Skin of body (tissue), 2 donors: Measurements from ENCODE around the gene CFAP97D1. TPM values are rescaled to one million over a fixed set of nuclear protein-coding genes. Genes with fewer than 3 reads are reported as not detected.

ENCODE experiments used
- DNase-seq: peaks from one replicate; lab custom pipeline; 2025; lab: John Stamatoyannopoulos, UW
- total RNA-seq: library from RNA; depleted of rRNA; stranded (reverse); fragments of >200 nt; gene quantifications from one replicate; pipeline ENCODE4 v1.2.3, GENCODE V29; 2014

Gene CFAP97D1
- not detected for total RNA-seq

DNA sequence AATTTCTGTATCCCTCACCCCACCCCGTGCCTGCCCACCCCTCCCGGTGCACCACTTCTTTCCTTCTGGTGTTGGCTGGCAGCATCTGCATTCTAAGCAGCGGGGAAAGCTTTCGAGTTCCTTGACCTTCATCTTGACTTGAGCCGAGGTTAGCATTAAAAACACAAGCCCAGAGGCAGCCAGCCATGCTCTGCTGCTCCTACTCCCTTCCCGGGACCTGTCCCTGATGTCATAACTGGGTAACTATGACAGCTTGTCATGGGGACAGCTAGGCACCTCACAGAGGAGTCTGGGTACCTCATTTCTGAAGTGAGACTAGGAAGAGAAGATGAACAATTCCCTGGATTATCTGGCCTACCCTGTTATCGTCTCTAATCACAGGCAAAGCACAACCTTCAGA, at the start of gene CFAP97D1:
TSS of gene CFAP97D1 (plus strand) at position 301 of the 400 bp plus-strand sequence. CDS start at position 329, 28 bp downstream.
- DNase-seq, result peak; percentile 25

DNA sequence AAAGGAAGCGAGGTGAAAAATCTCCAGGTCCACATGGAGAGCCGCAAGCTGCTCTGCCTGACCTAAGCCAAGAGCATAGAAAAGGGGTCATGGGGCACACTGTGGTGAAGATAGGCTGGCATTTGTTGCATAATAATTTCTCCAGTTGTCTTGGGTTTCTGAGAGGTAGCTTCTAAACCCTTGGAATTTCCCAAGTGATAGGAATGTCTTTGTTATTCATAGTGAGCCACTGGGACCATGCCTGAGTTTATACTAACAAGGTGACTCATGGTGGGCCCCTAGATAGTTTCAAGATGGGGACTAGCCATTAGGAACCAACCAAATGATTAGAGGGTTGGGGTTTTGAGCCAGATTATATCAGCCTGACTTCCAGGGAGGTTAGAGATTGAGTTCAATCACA, 47.3 kb upstream of the CFAP97D1 start:
- DNase-seq, result no peak

DNA sequence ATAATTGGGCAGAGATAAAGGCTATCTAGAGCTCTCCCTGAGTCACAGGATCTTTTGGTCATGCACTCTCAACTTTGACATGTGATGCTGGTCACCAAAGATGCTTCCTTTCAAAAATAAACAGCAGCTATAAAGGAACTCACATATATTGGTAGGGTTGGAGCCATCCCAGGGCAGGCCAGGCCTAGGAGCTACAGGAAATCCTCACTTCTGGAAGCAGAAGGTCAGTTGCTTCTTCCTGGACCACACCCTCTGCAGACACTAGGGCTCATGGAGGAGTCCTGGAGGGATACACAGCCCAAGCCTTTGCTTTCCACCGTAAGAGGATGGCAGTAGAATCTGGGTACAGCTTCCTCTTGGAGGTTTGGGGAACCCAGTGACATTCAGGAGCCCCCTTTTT, 46.3 kb upstream of the CFAP97D1 start:
- no peak for DNase-seq

DNA sequence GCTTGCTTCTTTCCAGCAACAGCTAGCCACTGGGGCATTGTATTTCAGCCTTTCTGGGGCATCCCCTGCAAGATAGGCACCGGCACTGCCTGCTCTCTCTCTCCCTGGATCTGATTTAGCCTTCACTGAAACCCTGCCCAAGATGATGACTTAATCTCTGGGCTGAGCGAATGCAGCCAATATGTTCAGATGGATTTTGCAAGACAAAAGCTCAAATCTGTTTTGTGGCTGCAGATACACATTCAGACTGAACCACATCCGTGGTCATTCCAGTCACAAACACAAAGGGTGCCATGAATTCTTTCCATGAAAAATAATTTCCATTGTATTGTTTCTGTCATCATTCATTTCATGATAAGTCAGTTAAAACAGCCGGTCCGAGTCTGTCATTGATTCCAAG, 45.9 kb upstream of the CFAP97D1 start:
- peak; percentile 88 for DNase-seq

DNA sequence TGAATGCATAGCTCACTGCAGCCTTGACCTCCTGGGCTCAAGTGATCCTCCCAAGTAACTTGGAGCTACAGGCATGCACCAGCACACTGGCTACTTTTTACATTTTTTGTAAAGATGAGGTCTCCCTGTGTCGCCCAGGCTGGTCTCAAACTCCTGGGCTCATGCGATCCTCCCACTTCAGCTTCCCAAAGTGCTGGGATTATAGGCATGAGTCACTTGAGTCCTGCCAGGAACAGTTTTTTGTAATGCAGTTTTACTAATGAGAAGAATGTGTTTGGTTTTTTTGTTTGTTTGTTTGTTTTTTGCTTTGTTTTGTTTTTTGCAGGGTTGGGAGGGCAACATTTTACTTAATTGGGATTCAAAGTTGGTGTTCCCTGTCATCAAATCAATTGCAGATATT, 43.8 kb upstream of the CFAP97D1 start:
- no peak for DNase-seq

DNA sequence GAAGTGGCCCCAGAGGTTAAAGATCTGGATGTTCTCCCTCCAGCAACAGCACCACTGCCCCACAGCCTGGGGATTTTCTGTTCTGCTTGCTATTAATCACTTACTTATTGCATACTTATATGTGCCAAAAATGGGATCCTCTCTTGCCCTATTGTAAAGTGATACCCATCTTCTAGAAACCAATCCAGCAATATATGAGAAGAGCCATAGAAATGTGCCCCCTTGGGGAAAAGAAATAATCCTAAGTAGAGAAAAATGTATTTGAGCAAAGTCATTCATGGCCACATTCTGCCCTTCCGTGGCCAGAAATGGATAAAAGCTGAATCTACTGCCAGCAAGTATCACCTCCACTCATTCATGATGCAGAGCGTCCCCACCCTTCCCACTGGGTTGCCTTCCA, 42.5 kb upstream of the CFAP97D1 start:
- DNase-seq, result no peak

DNA sequence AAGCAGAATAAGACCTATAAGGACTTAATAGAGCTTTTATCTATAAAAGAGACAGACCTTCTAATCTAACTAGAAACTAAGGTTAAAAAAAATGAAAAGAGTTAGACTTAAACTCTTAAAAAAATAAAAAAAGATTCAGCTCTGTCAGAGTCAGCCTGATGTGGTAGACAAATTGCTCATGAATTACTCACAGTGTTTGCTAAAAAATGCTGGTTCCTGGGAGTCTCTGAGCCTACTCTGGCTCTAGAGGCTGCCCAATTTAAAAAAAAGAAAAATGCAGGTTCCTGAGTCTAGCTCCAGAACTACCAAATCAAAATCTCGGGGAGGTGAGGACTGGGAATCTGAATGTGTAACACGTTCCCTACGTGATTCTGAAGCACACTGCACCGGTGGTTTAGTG, 39.7 kb upstream of the CFAP97D1 start:
- no peak for DNase-seq

DNA sequence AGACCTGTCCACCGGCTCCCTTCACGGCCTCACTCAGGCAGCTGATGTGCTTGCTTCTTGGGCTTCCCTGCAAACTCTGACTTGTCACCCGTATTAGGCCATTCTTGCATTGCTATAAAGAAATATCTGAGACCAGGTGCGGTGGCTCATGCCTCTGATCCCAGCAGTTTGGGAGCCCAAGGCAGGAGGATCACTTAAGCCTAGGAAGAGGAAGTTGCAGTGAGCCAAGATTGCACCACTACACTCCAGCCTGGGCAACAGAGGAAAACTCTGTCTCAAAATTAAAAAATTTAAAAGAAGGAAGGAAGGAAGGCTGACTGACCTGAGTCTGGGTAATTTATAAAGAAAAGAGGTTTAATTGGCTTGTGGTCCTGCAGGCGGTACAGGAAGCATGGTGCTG, 38.6 kb upstream of the CFAP97D1 start:
- DNase-seq, result no peak

DNA sequence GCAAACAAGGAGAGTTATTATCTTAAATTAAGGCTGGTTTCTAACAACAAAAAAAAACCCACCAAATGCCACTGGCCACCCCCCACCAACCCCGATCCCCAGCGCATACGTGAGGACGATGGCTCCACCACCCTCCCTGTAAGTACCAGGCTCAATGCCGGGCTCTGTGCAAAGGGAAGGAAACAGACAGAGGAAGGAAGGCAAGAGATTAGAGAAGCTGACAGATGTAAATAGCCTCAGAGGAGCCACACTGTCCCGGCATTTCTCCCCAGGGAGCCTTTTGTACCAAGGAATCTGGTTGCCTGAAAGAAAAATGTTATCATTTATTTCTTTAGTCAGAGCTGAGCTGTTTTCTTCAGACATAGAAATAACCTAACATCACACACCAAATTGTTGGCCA, 34.7 kb upstream of the CFAP97D1 start:
- DNase-seq, result no peak

DNA sequence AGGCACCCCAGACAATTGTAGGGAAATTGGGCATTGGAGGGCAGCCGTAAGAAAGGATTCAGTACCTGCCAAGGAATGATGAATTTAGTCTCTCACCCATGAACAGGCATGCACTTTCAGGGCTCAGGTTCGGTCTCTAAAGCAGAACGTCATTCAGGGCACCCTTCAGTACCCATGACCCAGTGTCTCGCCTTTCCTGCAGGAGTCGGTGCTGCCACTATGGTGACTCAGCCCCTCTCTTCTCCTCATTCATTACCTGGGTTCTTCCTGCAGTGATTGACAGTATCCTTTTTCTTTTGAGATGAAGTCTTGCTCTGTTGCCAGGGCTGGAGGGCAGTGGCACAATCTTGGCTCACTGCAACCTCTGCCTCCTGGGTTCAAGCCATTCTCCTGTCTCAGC, 30.1 kb upstream of the CFAP97D1 start:
- no peak for DNase-seq

DNA sequence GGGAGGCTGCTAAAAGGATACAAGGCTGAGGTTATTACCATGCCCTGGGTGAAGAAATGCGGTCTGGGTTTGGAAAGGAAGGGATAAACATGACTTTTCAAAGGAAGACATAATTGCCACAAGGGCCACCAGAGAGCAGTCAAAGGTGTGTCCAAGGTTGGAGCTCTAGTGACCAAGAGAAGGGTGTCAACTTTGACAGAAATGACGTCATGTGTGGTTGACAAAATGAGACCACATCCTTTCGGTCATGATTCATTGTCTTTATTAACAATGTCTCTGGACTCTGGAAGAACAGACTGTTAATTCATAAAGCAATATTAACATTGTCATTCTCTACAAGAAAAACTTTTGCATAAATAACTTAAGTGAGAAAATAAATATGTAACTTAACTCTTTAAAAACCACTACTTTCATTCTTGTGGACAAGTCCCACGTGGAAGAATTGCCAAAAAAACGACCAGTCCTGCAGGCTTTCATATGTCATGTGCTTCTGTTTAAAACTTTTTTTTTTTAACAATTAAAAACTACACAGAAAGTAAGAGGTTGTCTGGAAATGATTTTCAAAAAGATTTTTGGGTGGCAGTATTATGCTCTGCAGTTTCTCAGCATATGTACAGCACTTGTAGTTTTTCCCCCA, 26.6 kb upstream of the CFAP97D1 start:
- DNase-seq, result peak; percentile 67

DNA sequence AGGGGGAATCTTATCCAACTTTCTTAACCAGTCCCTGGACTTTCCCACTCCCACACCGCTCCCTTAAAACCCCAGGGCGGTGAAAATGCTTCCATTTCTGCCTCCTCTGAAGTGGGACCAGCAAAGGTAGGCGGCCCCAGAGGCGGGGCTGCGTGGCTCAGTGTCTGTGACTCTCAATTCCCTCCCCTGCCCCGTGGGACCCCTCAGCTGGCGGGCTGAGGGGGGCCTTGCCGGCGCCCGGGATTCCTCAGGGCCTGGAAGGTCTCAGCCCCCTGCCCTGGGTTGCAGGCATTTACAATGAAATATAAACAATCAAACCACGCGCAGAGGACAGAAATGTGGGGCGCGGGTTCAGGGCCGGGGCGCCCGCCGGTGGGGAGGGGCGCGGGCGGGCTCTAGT, 25.3 kb upstream of the CFAP97D1 start:
- DNase-seq, result no peak

DNA sequence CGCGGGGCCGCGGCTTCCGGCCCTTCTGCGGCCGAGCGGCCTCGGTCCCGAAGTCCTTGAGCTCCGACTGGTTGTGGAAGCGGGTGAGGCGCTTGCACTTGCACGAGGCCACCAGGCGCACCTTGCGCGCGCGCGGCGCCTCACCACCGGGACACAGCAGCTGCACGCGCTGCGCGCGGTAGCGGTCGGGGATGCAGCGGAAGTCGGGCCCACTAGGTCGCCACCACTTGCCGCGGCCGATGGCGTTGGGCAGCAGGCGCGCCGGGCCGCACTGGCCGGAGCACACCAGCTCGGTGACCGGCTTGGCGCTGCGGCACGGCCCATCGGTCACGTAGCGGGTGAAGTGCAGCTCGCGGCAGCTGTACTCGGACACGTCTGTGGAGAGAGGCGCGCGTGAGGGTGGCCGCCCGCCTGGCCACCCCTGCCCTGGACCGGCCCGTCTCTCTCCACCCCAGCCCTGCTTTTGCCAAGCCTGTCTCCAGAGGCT, 24.8 kb upstream of the CFAP97D1 start:
- no peak for DNase-seq

DNA sequence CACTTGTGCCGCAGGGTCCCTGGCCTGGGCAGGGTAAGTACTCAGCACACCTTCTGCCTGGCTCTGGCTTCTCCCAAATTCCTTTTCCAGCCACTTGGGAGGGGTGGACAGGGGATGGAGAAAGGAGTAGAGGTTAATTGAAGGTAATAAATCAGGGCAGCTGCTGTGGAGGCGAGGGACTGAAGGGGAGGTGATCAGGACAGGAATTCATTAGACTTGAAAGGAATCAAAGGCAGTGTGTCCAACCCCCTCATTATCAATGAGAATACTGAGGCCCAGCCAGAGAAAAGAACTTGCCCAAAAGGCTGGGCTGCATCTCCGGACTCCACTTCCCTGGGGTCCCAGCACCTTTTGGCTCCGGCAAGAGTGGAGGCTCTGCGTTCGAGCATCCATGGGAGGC, 24.0 kb upstream of the CFAP97D1 start:
- no peak for DNase-seq

DNA sequence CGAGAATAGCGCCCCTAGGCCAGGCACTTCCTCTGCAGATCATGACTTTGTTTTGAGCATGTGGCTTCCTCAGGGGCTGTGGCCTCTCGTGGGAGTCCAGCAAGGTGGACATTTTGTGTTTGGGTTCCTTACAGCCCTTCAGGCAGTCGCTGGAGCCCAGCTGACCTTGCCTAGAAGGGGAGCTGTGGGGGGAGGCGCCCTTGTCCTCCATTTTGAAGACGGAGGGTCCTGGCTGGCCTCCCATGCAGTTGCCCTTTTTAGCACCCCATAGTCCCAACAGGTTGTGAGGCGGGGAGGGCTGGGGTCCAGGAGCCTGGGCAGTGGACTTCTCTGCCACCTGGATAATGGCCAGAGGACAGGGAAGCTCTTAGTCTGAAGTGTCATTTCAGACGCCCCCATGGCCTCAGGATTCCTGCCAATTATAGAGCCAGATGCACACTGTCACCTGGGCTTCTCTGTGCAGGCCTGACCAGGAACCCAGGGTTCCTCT, 23.0 kb upstream of the CFAP97D1 start:
- DNase-seq, result no peak

DNA sequence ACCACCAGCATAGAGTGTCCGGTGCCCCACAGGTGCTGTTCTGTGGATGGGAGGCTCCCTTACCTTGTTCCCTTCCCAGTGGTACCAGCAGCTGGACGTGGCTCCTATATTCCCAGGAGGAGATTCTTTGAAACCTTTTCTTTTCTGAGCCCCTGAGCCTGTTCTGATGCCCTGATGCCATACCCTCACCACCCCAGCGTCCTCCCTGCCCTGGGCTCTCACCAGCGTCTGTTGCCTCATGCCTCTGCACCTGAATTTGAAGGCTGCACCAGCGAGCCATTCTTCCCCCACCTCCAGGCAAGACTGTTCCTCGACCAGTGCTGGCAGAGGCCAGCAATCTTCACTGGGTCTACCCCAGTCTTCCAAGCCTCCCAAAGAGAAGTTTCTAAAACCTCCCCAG, 22.1 kb upstream of the CFAP97D1 start:
- no peak for DNase-seq

DNA sequence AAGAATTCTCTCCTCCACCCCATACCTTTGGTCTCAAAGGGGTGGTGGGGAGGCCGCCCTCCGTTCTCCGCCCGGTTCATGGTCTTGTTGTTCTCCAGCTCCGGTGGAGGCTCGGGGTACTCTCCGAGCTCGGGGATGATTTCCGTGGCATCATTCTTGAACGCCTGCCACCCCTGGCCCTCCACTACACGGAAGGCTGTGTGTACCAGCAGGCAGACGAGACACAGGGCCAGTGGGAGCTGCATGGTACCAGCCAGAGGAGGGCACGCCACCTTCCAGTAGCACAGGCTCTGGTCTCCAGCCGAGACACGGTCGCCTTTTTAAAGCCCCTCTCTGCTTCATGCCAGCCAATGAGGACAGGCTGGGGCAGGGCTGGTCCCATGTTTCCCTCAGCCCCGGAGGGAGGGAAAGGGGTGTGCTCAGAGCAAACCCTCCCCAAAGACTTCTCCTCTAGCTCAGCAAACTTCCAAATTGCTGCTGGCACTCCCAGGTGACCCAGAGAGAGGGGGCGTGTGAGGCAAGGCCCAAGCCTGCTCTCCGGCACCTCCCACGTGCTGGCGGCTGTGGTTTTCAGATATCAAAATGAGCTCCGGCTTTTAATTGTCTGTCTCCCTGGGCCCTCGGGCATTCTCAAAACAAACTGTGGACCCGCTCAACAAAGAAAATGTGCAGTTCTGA, 21.6 kb upstream of the CFAP97D1 start, which contains the start of gene SOST:
TSS of gene SOST (minus strand) at position 295 of the 678 bp plus-strand sequence. CDS start at position 245, 50 bp downstream.
- DNase-seq, result no peak

DNA sequence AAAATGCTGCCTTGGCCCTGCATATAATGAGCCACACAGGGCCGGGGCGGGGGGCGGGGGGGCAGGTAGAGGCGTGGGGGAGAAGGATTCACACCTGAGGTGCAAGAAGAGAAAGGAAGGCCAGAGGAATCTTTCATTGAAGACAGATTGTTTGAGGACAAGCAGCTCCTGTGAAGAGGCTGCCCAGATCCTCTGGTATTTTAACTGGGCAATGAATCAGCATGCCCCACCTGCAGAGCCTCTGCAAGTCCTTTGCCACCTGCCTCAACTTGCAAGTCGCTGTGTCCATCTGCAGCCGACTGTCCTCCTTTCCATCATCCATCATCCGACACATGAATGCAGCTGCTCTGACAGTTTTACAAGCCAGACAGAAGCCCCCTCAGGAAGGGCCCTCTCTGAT, 20.4 kb upstream of the CFAP97D1 start:
- no peak for DNase-seq

DNA sequence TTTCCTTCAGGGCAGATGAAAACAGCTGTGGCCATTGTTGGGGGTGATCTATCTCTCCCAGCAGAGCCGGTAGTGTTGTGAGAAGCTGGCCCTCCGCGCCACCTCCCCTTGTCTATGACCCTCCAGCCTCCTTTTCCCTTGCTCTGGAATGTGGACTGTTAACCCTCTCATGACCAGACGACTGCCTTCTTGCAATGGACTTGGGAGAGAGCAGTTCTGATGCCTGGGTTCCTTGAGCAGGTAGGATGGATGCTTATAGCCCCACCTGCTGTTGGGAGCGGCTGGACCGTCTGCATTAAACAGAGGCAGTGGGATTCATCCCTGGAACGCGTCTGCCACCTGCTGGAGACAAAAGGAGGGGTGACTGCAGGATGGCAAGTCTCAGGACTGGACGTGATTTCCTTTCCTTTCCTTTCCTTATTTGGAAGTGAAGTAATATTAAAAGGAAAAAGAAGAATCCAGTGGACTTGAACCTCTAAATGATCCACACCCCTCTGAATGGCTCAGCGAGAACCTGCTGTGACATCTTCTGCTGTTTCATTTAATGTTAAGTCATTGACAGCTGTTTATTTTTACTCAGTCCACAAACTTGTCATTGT, 19.9 kb upstream of the CFAP97D1 start:
- peak; percentile 83 for DNase-seq

DNA sequence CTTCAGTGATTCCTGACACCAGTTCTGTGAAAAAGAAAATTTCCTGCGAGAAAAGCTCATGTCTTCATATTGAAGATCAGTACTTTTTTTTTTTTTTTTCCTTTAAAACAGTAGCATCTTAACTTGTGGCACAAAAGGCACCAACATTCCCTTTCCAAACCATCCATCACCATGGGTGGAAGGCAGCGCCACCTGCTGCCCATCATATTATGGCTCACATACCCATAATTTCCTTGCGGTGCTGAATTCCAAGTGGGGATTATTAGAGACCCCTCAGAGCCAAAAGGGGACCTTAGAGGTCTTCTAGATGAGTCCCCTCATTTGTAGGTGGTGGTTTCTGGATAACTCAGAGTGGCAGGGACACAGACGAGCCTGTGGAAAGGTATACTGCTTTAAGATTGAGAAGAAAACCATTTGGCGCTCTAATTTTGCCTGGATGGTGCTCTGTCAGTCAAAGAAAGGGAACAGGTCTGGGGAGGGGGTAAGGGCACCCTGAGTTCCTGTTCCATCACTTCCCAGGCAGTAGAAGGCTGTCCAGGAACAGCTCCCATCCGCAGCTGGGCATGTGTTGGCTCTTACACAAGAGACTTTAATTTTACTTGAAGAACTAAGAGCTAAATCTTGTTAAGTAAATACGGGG, 13.7 kb upstream of the CFAP97D1 start:
- DNase-seq, result no peak

DNA sequence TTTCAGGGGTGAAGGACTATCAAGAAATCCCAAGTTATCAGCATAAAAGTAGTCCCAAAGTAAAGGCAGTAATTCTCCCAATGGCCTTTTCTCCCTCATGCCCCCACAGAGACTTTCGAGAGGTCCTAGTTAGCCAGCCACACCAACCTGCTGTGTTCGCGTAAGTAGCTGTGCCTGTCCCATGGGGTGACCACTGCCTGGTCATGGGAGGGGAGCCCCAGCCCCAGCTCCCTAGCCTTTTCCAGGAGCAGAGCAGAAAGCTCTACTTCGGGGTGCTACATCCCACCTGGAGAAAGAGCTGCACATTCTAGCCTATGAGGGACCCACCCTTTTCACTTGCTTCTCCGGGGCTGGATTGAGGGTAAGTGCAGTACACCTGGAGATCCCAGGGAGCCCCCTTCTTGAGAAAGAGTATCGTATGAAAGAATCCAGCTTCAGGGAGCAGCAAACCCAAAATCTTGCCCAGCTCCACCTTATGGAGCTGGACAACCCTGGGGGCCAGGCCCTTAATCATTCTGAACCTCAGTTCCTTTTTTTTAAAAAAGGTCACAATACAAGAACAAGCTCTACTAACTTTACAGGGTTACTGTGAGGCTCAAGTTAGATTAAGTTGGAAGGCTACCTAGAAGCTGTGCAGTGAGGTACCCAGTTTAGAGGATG, 13.1 kb upstream of the CFAP97D1 start:
- no peak for DNase-seq

DNA sequence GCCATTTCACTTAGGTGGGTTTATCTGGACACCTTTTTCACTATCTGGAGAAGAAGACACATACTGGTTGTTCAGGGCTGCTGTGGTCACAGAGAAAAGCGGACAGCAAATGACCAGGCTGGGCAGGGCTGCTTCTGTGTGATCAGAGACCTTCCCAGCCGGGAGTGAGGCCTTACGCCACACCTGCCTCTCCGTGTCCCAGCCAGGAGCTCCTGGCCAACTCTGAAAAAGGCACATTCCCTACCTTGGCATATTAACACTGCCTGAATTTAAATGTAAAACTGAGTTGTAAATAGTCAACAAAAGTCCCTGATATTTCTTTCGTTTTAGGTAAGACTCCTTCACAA, 12.5 kb upstream of the CFAP97D1 start:
- DNase-seq, result no peak
